SIG-M5 treated with dmso at 0.1 percent for 504 hours (cell line): Measurements from ENCODE around the gene METTL22.
A peak's percentile ranks its signal among the peaks of the same experiment; 100 is the strongest.

Experiments
- DNase-seq: peaks from one replicate; lab custom pipeline; 2025; ENCODE audit not compliant: unreplicated experiment; lab: John Stamatoyannopoulos, UW

The METTL22 gene

DNA sequence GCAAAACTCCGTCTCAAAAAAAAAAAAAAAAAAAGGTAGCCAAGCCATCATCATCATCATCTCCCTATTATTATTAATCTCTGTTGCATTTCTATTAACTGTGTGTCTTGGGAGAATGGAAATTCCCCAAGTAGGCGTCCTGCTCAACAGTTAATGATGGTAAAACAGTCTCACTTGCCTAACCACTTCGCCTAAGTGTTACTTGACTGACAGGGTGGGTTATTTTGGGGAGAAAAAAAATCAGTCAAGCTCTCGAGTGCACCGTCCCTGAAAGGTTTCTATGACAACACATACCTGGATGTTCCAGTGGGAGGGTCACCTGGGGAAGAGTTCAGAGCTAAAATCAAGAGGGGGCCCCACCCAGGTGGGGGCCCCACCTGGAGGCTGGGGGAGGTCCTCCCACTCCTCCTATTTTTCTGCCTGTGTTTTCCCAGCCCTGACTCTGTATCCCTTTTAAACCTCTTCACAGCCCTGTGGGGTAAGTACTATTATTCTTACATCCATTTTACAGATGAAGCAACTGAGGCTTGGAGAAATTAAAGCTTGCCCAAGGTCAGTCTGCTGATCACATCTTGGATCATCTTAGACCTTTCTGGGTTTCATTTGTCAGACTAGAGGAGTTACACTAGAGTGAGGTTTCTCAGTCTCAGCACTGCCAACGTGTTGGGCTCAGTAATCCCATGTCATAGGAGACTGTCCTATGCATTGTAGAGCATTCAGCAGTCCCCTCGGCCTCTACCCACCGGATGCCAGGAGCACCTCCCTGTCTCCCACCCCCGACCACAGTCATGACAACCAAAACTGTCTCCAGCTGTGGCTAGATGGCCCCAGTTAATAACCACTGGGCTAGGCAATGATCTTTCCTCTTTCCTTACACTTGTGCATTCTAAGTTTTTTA is 41.9 kb downstream of the METTL22 start:
- no peak for DNase-seq

DNA sequence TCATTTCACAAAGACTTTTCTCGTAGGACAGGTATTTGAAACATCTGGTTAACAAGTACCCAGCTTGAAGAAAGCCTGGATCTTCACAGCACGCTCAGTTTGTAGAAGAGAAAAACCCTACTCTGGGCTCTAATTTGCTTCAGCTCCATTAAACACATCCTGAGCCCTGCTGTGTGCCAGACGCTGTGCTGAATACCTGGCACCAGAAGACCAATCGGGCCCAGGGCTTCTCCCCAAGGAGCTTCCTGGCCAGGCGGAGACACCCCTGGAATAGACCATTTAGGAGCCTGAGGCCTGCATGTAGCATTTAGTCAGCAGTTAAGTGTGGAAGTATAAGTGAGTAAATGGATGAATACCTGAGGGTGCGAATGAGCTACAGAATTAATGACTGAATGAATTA is 44.0 kb downstream of the METTL22 start:
- no peak for DNase-seq

DNA sequence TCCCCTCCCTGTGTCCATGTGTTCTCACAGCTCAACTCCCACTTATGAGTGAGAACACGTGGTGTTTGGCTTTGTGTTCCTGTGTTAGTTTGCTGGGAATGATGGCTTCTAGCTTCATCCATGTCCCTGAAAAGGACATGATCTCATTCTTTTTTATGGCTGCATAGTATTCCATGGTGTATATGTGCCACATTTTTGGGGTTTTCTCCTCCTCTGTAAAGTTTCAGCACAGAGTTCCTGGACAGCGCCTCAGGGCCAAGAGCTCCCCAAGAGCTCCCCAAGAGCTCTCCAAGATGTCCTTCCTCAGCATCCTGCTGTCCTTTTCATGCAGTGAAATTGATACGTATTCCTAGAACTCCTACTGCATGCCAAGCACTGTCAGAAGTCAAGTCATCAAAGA is 46.0 kb downstream of the METTL22 start:
- no peak for DNase-seq

DNA sequence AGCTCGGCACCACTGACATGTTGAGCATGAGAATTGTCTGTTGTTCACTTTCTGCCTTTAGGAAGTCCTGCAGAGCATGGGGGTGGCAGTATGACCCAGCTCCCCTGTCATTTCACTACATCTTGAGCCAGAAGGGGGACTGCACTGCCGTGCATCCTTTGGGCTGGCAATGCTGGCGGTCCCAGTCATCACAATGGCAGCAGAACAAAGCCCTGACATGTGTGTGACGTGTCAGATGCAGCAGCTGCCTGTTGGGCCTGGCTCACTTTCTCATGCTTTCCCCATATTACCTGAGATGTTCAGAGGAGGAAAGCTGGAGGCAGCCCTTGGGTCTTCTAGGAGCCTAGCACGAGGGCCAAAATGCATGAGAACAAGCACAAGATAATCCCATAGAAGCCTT is 46.6 kb downstream of the METTL22 start:
- DNase-seq = no peak

DNA sequence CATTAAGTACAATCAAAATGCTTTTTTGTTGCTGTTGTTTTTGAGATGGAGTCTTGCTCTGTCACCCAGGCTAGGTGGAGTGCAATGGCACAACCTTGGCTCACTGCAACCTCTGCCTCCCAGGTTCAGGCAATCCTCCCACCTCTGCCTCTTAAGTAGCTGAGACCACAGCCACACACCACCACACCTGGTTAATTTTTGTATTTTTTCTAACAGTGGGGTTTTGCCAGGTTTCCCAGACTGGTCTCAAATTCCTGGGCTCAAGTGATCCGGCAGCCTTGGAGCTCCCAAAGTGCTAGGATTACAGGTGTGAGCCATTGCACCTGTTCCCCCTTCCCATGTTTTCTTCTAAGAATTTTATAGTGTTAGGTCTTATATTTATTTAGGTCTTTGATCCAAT is 48.0 kb downstream of the METTL22 start:
- DNase-seq = no peak

DNA sequence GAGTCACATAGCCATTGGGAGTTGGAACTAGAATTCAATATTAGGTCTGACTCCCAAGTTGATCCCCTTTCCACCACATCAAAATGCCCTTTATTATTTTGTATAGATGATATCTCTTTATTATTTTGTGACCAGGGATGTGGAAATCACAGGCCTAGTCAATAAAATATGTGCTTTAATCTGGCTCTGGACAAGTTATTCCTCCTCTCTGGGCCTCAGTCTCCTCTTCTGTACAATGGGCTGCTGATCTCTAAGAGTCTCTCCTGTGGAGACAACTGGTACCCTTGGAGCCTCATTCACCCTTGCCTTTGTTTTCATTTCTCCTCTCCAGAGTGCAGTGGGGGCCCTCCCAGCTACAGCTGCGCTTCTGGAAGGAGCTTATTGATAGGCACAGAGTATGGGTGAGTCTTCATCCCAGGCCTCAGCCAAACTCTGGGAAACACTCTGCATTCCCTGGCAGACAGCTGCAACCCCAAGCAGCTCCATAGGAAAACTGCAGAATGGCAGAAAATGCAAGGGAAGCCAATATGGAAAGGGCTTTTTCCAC is 48.6 kb downstream of the METTL22 start:
- DNase-seq = no peak

DNA sequence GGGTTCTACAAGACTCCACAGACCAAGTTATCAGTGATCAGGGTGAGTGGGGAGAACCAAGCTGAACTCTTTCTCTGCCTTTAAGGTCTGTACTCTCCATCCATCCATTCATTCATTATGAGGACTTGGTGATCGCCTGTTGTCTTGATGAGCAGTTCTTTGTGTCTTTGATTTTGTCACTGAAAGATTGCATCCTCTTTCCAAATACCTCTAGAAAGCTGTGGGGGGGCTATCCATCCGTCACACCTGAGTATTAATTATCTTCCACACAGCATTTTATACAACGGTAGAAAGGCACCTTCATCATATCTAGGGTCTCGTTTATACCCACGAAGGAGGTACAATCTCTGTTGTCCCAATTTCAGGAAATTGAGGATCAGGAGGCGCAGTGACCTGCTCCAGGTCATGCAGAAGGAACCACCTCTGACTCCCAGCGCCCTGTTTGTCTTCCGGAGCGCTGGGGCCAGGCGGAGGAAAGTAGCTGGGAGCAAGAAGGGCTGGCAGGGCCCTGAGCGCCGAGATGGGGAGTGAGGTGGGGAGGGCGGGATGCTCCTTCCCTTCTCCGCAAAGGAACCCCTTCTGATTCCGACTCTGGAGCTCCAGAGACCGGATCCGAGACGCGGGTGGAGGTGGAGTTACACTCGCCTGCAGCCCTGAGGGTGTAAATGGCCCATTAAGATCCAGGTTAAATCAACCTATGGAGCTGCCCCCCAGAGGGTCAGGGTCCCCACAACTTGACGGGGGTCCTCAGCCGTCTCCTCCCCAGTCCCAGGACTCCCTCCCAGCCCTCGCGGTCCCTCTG is 52.3 kb downstream of the METTL22 start:
- no peak for DNase-seq

DNA sequence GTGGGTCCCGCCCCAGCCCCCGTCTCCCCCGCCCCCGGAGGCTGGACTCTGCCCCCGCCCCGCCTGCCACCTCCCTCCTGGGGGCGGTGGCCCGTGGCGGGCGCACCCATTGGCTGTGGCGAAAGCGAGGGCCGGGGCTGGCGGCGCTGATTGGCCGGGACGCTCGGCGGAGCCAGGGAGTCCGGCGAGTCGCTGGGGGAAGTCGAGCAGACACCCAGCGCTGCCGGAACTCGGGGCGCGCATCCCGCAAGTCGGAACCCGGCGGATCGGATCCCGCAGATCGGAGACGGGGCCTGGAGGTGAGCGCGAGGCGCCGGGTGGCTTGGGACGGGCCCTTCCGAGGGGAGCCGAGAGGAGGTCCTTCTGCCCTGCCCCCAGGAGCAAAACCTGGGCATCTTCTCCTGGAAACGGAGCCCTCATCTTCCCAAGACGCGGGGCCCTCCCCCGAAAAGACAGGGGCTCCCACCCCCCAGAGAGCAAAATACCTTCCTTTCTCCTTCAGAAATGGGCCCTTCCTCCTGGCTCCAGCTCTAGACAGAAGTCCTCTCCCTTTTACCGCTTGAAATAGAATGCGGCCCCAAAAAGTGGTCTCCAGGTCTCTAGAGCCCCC is 53.0 kb downstream of the METTL22 start, which contains the start of gene ABAT:
Gene ABAT, plus strand, starts transcription at position 205 of the 610 bp plus-strand sequence. CDS start 61,123 bp downstream, outside the sequence.
- DNase-seq = peak; percentile 77

DNA sequence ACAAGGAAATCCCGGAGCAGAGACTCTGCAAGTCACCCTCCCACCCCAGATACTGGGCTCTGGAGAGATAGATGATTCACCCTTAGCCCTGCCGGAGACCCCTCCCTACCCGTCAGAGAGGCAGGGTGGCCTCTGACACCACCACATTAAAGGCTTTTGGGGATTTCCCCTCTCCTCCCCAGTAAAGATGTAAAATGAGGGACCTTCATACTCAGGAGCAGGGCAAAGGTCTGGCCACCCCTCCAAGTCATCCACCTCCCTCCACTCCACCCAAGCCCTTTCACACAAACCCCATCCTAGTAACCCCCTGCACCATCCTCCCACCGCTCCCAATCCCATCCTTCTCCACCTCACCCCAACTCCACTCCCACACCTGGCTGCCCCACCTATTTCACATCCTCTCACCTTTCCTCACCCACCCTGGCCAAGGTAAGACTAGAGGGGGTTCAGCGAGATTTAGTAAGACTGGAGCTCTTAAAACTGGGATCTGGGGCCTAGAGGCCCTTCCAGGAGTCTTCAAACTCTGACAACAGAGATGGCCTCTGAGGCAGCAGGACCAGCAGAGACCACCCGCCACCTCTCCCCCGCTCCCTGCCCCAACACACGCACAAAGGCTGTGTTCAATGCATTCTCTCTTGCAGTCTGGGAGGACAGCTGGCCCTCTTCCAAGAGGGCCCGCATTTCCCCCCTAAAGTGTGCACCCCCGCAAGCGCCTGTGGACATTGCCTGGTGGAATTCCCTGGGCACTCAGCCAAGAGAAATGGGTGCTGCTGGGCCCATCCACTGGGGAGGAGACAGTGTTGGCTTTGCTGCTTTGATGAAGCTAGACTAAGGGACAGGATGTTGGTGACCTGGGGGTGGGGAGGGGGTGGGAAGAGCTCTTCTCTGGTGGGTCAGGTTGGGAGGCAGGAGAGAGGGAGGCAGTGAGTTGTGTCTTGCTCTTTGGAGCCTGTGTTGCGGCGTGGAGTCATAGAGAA is 54.0 kb downstream of the METTL22 start:
- no peak for DNase-seq

DNA sequence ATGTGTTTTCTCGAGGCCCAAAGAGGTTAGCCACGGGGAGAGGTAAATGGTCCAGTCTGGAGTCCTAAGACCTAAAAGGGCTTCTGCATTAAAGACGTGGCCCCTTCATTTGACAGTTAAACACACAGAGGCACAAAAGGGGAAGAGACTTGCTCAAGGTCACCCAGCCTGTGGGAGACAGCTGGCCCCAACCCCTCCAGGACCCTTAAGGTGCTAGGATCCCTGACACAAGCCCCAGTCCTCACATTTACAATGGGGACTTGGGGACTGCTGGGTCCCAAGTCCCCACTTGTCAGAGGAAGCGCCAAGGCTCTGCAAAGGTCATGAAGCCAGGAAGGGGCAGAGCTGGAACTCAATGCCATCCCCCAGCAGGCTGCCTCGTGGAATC is 54.7 kb downstream of the METTL22 start:
- DNase-seq = no peak

DNA sequence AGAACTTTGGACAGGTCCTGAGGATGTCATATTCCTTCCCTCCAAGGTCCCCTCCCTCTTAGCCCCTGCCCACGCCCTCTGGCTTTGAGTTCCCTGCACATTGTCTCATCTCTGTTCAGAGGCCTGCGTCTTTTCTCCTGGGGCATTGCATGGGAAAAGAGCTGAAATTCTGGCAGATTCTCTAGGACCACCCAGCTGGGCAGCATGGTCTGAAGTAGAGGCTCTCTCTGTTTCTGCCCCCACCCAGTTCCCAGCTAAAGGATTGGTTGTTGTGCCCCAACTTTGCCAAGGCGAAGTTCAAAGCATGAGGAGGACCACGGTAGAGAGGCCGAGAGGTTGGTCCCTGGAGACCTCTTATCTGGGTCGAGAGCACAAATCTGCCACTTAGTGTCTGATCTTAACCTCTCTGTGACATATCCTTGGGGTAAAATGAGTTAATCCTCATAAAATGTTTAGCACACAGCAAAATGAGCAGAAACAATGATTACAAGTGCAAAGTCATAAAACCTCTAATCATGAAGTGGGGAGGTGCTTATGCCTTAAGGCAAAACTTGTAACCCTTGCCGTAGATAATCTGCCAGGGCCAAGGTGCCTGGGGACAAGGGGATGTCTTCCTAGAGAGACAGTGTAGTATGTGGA is 55.4 kb downstream of the METTL22 start:
- no peak for DNase-seq

DNA sequence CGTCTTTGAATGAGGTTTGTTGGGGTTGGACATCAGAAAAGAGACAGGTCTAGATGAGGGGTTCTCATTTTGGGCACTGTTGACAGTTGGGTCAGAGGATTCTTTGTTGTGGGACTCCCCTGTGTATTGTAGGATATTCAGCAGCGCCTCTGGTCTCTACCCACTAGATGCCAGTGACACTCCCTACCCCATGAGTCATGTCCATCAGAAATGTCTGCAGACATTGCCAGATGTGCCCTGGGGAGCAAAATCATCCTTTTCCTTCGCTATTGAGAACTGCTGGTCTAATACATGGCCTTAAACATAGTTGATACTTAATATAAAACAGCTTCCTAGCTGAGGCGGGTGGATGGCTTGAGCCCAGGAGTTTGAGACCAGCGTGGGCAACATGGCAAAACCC is 56.0 kb downstream of the METTL22 start:
- no peak for DNase-seq

DNA sequence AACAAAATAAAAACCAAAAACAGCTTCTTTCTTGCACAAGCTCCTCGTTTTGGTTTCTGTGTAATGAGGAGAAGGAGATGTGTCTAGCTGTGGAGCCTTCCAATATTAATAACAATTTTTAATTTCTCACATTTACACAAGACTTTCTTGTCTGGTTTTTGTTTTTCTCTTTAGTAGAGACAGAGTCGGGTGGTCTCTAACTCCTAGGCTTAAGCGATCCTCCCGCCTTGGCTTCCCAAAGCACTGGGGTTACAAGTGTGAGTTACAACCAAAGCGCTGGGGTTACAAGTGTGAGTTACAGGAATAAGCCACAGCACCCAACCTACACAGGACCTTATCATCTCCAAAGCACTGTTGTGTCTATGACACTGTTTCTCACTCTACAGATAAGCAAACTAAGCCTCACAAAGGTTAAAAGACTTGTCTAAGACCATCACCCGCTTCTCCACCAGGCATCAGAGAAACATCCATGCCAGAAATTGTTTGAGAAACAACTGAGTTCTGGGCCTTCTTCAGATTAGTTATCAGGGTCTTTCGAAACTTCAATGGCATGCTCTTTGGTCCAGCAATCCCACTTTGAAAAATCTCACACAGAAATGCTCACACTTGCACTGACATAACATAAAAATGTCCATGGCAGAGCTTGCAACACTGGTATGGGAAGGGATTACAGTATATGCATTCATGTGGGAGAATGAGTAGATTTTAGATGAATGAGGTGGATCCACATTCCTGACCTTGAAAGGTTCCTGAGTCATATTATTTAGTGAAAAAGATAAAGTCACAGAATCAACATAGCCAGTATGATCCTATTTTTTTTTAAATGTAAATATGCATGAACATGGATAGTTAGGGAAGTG is 56.8 kb downstream of the METTL22 start:
- peak; percentile 17 for DNase-seq

DNA sequence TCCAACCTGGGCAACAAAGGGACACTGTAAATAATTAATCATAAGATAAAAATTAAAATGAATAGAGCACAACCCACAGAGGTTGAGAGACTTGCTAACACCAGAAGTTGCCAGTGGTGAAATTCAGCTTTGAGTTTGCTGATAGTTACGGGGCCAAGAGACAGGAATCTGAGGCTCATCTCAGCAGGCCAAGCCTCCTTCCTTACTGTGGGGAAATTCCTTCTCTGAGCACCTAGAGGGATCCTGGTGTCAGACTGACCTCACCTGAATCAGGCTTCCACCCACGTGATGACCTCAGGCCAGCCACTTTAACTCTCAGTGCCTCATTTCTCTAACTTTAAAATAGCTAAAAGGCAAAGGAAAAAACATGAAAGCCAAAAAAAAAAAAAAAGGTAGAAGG is 57.7 kb downstream of the METTL22 start:
- DNase-seq = no peak

DNA sequence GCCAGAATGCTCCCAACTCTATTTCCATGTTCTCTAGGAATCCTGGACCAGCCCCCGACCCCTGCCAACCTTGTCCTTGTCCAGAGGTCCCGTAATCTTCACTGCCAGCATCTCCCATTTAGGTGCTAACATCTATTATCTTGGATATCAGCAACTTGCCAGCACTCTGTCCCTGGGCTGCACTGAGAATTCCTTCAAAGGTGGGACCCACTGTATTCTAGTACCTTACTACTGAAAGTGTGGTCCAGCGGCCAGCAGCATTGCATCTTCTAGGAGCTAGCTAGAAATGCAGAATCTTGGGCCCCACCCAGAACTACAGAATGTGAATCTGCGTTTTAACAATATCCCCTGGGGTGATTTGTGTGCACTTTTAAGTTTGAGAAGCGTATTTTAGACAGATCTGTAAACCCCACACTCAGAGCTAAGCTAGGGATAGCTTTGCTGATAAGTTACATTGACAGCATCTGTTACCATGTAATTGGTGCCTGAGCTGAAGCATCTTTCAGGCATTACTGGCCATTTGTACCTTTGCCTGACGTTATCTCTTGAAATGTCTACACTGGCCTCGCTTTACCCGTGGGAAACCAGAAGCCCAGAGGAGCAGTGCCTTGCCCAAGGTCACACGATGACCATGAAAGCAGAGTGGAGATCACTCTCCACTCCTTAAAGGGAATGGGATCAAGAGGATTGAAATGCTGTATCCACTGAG is 61.2 kb downstream of the METTL22 start:
- DNase-seq = no peak

DNA sequence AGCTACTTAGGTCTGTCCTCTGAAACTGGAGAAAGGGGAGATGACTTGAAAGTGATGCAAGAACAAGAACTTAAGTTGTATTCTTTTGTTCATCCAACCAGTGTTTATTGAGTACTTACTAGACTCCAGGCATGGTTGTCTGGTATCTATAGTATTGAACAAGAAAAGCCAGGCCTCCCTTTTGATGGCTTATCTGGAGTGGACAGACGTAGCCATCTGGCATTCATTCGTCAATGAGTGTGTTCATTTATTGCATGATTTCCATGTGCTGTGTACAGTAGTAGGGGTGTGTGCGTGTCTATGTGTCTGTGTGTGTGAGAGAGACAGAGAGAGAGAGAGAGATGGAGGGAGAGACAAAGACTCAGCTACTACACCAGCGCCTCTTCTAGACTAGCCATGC is 62.1 kb downstream of the METTL22 start:
- DNase-seq = no peak

DNA sequence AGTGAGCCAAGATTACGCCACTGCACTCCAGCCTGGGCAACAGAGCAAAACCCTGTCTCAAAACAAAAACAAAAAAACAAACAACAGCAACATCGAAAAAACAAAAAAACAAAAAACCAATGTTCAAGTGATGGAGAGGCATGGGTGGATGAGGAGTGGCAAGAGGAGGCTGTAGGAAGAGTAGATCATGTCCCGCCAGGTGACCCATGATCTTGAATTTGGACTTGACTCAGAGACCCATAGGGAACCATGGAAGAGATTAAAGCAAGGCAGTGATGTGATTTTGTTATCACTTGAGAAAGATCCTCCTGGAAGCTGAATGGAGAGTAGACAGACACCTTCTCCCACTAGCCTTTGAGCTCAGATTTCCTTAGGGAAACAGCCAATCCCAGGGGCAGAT is 64.1 kb downstream of the METTL22 start:
- no peak for DNase-seq

DNA sequence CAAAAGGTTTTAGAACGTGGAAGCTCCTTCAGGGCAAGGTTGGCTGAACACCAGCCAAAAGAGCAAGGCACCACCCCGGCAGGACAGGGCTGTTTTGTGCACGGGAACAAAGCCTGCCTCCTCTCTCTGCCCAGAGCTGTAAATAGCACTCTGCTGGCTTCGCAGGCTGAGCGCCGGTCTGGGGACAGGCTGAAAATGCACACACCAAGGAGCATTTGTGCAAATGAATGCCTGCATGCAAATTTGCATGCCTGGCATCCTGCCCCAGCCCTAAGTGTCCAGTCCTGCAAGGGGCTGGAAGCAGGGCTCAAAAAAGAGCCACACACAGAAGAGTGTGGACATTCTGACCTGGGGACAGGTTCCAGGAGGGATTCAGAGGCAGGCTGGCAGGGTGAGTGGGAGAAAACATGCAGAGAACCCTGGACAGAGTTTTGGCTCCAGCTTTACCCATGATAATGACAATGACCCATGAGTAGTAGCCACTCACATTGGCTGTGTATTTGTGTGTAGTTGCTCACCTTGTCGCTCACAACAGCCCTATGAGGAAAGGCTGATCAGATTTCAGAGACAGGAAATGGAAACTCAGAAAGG is 64.6 kb downstream of the METTL22 start:
- DNase-seq = no peak
